ENCODE data around the gene INPP5A. TPM values are rescaled to one million over a fixed set of nuclear protein-coding genes. Genes with fewer than 3 reads are reported as not detected.

Gene INPP5A
- total RNA-seq, 1 donor from 2014 or later = 105 TPM

DNA sequence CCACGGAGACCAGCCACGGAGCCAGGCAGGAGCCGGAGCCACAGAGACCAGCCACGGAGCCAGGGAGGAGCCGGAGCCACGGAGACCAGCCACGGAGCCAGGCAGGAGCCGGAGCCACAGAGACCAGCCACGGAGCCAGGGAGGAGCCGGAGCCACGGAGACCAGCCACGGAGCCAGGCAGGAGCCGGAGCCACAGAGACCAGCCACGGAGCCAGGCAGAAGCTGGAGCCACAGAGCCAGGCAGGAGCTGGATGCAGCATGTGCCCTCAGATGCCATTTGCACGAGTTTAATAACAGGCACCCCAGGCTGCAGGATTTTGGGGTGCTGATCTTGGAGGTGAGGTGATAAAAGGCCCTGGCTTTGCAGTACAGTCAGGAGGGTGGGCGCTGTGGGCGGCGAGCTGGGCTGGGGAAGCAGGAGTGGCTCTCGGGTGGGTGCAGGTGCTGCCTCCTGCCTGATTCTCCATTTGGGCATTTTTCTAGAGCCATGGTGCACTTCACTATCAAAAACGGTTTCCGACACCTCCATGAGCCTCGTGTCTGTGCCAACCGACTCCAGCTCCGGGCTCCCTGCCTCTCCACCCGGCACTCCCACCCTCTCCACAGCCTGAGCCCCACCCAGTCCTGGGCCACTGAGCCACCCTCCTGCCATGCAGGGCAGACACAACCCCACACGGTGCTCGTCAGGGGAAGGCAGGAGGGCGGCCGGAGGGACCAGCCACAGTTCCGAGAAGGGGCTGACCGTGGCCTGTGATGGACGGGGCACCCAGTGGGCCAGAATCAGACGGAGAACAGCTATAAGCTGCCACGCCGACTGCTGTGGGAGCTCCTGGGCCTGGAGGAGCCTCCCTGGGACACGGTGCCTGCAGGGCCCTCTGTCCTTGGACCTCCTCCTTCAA, 289.2 kb downstream of the INPP5A start:
- H3K4me3 ChIP-seq = no peak overlapping the region
- no peaks in the 10 kb centered on the region for H3K4me1 ChIP-seq
- H3K36me3 ChIP-seq = no peaks in the 10 kb centered on the region
- TF ChIP-seq, protein P1, sequence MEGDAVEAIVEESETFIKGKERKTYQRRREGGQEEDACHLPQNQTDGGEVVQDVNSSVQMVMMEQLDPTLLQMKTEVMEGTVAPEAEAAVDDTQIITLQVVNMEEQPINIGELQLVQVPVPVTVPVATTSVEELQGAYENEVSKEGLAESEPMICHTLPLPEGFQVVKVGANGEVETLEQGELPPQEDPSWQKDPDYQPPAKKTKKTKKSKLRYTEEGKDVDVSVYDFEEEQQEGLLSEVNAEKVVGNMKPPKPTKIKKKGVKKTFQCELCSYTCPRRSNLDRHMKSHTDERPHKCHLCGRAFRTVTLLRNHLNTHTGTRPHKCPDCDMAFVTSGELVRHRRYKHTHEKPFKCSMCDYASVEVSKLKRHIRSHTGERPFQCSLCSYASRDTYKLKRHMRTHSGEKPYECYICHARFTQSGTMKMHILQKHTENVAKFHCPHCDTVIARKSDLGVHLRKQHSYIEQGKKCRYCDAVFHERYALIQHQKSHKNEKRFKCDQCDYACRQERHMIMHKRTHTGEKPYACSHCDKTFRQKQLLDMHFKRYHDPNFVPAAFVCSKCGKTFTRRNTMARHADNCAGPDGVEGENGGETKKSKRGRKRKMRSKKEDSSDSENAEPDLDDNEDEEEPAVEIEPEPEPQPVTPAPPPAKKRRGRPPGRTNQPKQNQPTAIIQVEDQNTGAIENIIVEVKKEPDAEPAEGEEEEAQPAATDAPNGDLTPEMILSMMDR (IDR thresholded peaks at IDR 0.05; ENCODE audit: borderline replicate concordance) = no peak
- no peak overlapping the region for H3K27ac ChIP-seq (replicated peaks)
- no peak for DNase-seq
- no peaks in the 10 kb centered on the region for H3K9me3 ChIP-seq (replicated peaks)
- H3K27me3 ChIP-seq (ENCODE audit: low read depth) = peaks cover 38% of the 10 kb centered on the region
- intact Hi-C loops (cut with micrococcal nuclease) = no loop called here

- no peaks in the 10 kb centered on the region for H3K36me3 ChIP-seq
- H3K4me1 ChIP-seq = no peaks in the 10 kb centered on the region
- no peaks in the 10 kb centered on the region for H3K9me3 ChIP-seq (replicated peaks)
- intact Hi-C loops (cut with micrococcal nuclease) = no loop called here
- no peak overlapping the region for H3K4me3 ChIP-seq
- no peak overlapping the region for H3K27ac ChIP-seq (replicated peaks)
- no peak for DNase-seq
- TF ChIP-seq, protein P1 (IDR thresholded peaks at IDR 0.05; ENCODE audit: borderline replicate concordance) = no peak
- H3K27me3 ChIP-seq (ENCODE audit: low read depth) = peaks cover 44% of the 10 kb centered on the region
Observed at GRCh38 chr10:132827423-132827789, 289.8 kb downstream of the INPP5A start.

GRCh38 chr10:132827861-132828539, 290.4 kb downstream of the INPP5A start:
- Histone ChIP-seq H3K4me3 (no peak overlapping the region), H3K27ac (replicated peaks) (no peak overlapping the region), H3K4me1 (no peaks in the 10 kb centered on the region), H3K27me3 (ENCODE audit: low read depth) (peaks cover 50% of the 10 kb centered on the region), H3K9me3 (replicated peaks) (no peaks in the 10 kb centered on the region), H3K36me3 (no peaks in the 10 kb centered on the region)
- DNase-seq = no peak
- intact Hi-C loops (cut with micrococcal nuclease) = no loop called here
- TF ChIP-seq, protein P1 (IDR thresholded peaks at IDR 0.05; ENCODE audit: borderline replicate concordance) = no peak

- H3K9me3 ChIP-seq (replicated peaks) = no peaks in the 10 kb centered on the region
- H3K4me1 ChIP-seq = no peaks in the 10 kb centered on the region
- no peak for DNase-seq
- H3K36me3 ChIP-seq = no peaks in the 10 kb centered on the region
- H3K27me3 ChIP-seq (ENCODE audit: low read depth) = peaks cover 57% of the 10 kb centered on the region
- TF ChIP-seq, protein P1 (IDR thresholded peaks at IDR 0.05; ENCODE audit: borderline replicate concordance) = no peak
- intact Hi-C loops (cut with micrococcal nuclease) = no loop called here
- H3K27ac ChIP-seq (replicated peaks) = no peak overlapping the region
- H3K4me3 ChIP-seq = no peak overlapping the region
Observed at GRCh38 chr10:132828681-132829080, 291.1 kb downstream of the INPP5A start.

- no peak overlapping the region for H3K4me3 ChIP-seq
- TF ChIP-seq, protein P1 (IDR thresholded peaks at IDR 0.05; ENCODE audit: borderline replicate concordance) = no peak
- H3K9me3 ChIP-seq (replicated peaks) = no peaks in the 10 kb centered on the region
- H3K27ac ChIP-seq (replicated peaks) = no peak overlapping the region
- H3K36me3 ChIP-seq = no peaks in the 10 kb centered on the region
- peaks cover 64% of the 10 kb centered on the region for H3K27me3 ChIP-seq (ENCODE audit: low read depth)
- no peak for DNase-seq
- intact Hi-C loops (cut with micrococcal nuclease) = no loop called here
- no peaks in the 10 kb centered on the region for H3K4me1 ChIP-seq
Observed at GRCh38 chr10:132829403-132829802, 291.8 kb downstream of the INPP5A start.

Measured in left ventricle myocardium inferior (tissue), 1 donor.